ENCODE measurements around the gene ROR2.

DNA sequence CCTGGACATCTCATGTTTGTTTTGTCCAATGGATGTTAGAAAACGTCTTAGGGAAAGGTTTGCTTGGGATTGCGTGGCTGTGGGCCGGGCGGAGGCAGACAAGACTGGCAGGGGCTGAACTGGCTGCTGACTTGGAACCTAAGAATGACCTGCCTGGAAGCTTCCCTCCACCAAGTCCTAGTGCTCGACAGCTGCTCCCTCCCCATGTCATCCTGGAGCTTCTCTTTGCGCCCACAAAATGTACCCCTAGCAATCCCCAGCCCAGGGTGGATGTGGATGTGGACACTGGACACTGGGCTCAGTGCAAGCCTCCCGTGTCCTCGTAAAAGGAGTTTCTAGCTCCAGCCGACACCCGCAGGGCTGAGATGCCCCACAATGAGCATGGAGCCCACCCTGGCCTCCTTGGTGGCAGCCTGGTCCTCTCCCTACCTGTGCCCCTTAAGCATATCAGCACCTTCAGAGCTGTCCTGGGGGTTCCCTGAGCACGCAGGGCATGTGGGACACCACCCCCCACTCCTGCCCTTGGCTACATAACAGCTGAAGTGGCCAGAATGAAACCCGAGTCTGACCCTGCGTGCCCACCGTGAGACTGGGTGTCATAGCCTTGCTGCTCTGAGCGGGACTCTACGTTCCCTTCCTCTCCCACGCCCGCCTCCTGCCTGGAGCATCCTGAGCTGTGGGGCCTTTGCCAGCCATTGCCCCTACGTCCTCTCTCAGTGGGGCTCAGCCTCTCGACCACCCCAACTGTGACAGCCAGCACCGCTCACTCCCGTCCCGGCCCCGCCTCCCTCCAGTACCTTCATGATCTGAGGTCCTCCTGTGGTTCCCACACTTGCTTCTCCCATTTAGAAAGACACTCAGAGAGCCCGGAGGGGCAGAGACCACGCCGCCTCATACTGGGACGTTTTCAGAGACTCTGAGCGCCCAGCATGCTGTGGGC is 180.8 kb downstream of the ROR2 start:
- TF ChIP-seq, protein P1, sequence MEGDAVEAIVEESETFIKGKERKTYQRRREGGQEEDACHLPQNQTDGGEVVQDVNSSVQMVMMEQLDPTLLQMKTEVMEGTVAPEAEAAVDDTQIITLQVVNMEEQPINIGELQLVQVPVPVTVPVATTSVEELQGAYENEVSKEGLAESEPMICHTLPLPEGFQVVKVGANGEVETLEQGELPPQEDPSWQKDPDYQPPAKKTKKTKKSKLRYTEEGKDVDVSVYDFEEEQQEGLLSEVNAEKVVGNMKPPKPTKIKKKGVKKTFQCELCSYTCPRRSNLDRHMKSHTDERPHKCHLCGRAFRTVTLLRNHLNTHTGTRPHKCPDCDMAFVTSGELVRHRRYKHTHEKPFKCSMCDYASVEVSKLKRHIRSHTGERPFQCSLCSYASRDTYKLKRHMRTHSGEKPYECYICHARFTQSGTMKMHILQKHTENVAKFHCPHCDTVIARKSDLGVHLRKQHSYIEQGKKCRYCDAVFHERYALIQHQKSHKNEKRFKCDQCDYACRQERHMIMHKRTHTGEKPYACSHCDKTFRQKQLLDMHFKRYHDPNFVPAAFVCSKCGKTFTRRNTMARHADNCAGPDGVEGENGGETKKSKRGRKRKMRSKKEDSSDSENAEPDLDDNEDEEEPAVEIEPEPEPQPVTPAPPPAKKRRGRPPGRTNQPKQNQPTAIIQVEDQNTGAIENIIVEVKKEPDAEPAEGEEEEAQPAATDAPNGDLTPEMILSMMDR (IDR thresholded peaks at IDR 0.05) = no peak
- TF ChIP-seq POLR2A (IDR thresholded peaks at IDR 0.05) = no peak

Data from uterus (tissue), 2 donors.